Measurements from ENCODE around the gene CDK5R1.

Gene CDK5R1

GRCh38 chr17:32494621-32495358, 8.0 kb downstream of the CDK5R1 start:
- DNase-seq, result no peak

GRCh38 chr17:32495359-32496231, 8.8 kb downstream of the CDK5R1 start:
- DNase-seq, result no peak

GRCh38 chr17:32496395-32497073, 9.7 kb downstream of the CDK5R1 start:
- no peak for DNase-seq

DNA sequence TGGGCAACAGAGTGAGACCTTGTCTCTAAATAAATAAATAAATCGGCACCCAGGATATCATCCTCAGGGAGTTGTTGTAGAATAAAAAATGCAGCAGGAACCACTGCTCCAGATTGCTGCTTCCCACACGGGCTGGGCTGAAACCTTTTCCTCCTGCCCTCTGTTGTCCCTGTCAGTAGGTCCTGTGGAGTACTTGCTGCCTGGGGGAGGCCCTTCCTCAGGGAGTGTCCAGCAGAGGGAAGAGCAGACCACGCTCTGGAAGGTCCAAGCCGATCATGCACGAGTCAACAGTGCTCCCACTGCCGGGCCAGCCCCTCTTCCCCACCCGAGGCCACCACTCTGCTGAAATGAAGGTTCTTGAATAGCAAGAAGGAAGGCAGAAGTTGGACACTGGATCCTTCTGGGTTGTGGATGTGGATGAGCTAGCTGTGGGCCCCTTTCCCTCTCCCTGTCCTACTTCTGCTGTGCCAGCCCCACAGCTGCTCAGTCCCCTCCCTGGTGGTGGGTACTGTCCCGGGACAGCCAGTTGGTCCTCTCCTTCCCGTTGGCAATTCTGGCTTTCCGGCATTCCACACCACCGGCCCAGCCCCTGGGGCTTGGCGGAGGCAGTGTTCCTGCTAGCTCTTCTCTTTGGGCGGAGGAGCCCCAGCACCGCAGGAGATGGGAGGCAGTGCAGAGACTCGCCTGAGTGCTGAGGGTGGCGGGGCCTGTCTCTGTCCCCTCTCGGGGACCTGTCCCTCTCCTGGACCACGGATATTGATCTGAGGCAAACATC, 10.8 kb downstream of the CDK5R1 start:
- no peak for DNase-seq

- DNase-seq, result no peak
Observed at GRCh38 chr17:32498391-32498790, 11.6 kb downstream of the CDK5R1 start.

DNA sequence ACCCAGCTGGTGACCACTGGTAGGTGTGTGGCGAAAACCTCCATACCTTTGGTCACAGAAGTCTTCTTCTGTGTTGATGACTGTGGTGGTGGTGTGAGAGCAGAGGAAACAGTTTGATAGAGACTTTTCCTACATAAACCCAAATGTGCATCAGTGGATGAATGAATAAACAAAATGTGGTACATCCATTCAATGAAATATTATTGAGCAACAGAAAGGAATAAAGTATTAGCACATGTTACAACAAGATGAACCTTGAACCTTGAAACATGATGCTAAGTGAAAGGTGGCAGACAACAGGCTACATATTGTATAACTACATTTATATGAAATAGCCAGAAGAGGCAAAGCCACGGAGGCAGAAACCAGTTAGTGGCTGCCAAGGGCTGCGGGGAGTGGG, 15.2 kb downstream of the CDK5R1 start:
- DNase-seq, result no peak

- no peak for DNase-seq
Observed at GRCh38 chr17:32502710-32503109, 15.9 kb downstream of the CDK5R1 start.

- no peak for DNase-seq
Observed at GRCh38 chr17:32503251-32504165, 16.7 kb downstream of the CDK5R1 start.

DNA sequence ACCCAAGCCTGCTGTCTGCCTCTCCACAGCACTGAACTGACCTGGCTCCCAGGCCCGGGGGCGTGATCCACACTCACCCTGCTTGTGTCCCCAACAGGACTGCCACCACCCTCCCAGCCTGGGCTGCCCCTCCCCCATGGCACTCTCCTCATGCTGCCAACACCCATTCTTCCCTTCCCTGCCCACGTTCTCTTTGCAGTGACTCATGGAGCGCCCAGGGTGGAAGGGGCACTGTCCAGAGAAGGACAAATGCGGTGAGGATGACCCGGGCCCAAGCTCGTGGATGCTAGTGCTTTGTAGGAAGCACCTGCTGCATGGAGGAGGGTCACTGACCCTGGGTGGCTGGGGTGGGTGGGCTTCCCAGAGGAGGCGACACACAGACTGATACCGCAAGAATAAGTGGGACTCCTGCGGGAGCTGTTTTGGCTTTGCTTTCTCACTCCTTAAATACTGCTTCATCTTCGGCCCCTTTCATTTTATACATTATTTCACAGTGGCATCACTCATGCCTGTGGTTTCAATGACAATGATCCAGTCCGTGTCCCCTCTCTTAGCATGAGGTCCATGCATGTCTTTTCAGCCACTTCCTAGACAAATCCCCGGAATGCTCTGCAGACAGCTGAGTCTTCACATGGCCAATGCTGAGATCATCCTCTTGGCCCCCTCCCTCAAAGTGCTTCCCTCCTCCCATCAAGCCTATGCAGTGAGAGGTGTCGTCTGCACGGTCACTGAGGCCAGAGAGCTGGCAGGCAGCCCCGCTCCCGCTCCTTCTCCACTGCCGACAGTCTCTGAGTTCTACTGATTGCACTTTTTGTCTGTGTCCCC, 17.6 kb downstream of the CDK5R1 start:
- DNase-seq, result no peak

GRCh38 chr17:32508926-32509325, 22.1 kb downstream of the CDK5R1 start:
- DNase-seq, result no peak

GRCh38 chr17:32510466-32510865, 23.7 kb downstream of the CDK5R1 start:
- DNase-seq, result no peak

- no peak for DNase-seq
Observed at GRCh38 chr17:32512328-32512727, 25.5 kb downstream of the CDK5R1 start.

DNA sequence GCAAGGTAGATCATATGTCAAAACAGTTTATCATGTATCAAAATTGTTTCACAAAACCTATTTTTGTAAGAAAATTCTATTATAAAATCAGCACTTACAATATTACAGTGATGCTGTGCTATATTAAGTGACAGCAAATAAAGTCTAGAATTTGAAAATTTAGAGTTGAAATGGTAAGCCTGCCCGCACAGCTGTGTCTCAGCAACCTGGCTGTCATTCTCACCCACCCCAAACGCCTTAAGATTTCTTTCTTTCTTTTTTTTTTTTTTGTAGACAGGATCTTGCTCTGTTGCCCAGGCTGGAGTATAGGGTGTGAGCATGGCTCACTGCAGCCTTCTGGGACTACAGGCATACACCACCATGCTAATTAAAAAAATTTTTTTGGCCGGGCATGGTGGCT, 26.8 kb downstream of the CDK5R1 start:
- no peak for DNase-seq

- DNase-seq, result no peak
Observed at GRCh38 chr17:32514606-32515005, 27.8 kb downstream of the CDK5R1 start.

- DNase-seq, result no peak
Observed at GRCh38 chr17:32515677-32516383, 29.0 kb downstream of the CDK5R1 start.

- DNase-seq, result no peak
Observed at GRCh38 chr17:32516450-32516849, 29.7 kb downstream of the CDK5R1 start.

- no peak for DNase-seq
Observed at GRCh38 chr17:32516940-32517701, 30.3 kb downstream of the CDK5R1 start.

- DNase-seq, result no peak
Observed at GRCh38 chr17:32517982-32518381, 31.2 kb downstream of the CDK5R1 start.

DNA sequence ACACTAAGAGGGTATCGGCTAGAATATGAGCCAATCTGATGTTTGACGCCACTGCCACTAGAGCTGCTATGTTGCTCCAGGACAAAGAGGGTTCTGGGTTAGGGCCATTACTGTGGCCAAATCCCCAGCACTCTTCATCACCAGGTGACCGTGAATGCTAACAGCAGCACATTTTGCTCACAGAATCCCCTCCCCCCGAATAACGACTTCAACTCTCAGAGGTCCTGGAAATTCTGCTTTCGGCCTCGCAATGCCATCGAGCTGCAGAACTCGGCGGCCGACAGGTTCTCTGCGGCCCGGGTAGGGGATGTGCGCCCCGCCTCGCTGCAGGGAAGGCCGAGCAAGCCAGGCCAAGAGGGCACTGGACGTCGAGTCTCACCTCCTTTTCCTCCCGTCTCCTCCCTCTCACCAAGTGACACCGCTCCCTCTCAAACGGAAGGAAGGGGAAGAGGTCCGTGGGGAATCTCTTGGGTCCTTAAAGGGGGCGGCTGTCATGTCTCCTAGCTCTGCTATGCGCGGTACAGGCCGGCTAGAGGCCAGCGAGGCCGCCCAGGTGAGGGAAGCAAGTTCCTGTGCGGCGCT, 31.9 kb downstream of the CDK5R1 start:
- no peak for DNase-seq
